DOHH2 (cell line): ENCODE data around the gene ADAMTS5.

Experiments
- H3F3A ChIP-seq: fragments of 200-600 bp; sonication (generic), shearing (Covaris generic); 2 replicates; pipeline ENCODE4 v1.6.0; 2016; ENCODE audit warnings: antibody characterized with exemption, mild to moderate bottlenecking; ENCODE audit not compliant: control insufficient read depth, insufficient read depth
- H3K27ac ChIP-seq: fragments of 200-600 bp; sonication (generic); 2 replicates; pipeline ENCODE4 v1.5.1; 2014; ENCODE audit warnings: low read depth, mild to moderate bottlenecking, low read length, moderate library complexity
- H3K27me3 ChIP-seq: fragments of 200-600 bp; sonication (generic); 2 replicates; pipeline ENCODE4 v1.6.1; 2014; ENCODE audit warnings: mild to moderate bottlenecking, low read length, mixed read lengths; ENCODE audit not compliant: control insufficient read depth
- H3K36me3 ChIP-seq: fragments of 200-600 bp; sonication (generic); 2 replicates; pipeline ENCODE4 v1.6.1; 2014; ENCODE audit warnings: mild to moderate bottlenecking, low read length, moderate library complexity, mixed read lengths; ENCODE audit not compliant: control insufficient read depth
- H3K4me1 ChIP-seq: fragments of 200-600 bp; sonication (generic); 2 replicates; pipeline ENCODE4 v1.6.1; 2014; ENCODE audit warnings: mild to moderate bottlenecking, low read length, mixed read lengths; ENCODE audit not compliant: control insufficient read depth
- H3K4me2 ChIP-seq: fragments of 200-600 bp; sonication (generic); 2 replicates; pipeline ENCODE4 v1.6.0; 2014; ENCODE audit warnings: mild to moderate bottlenecking, low read length, moderate library complexity
- H3K4me3 ChIP-seq: fragments of 200-600 bp; sonication (generic); 2 replicates; pipeline ENCODE4 v1.5.1; 2014; ENCODE audit warnings: mild to moderate bottlenecking, low read length, mixed read lengths
- H3K79me2 ChIP-seq: fragments of 200-600 bp; sonication (generic); 2 replicates; pipeline ENCODE4 v1.6.1; 2014; ENCODE audit warnings: mild to moderate bottlenecking, low read length, mixed read lengths; ENCODE audit not compliant: control insufficient read depth
- H3K9me2 ChIP-seq: fragments of 200-600 bp; sonication (generic); replicated peaks from 2 replicates; pipeline ENCODE4 v1.6.1; 2014; ENCODE audit warnings: mild to moderate bottlenecking, low read length, mixed read lengths; ENCODE audit not compliant: control insufficient read depth
- H3K9me3 ChIP-seq: fragments of 200-600 bp; sonication (generic); 2 replicates; pipeline ENCODE4 v1.6.1; 2014; ENCODE audit warnings: antibody characterized with exemption, low read length, mixed read lengths; ENCODE audit not compliant: control insufficient read depth, insufficient read depth
- H4K20me1 ChIP-seq: fragments of 200-600 bp; sonication (generic); 2 replicates; pipeline ENCODE4 v1.6.0; 2014; ENCODE audit warnings: low read depth, mild to moderate bottlenecking, antibody characterized with exemption, low read length, moderate library complexity; ENCODE audit not compliant: control insufficient read depth, insufficient read depth
- CTCF ChIP-seq: fragments of 200-600 bp; sonication (generic); IDR thresholded peaks from one replicate; pipeline ENCODE4 v1.5.1; 2014; ENCODE audit warnings: antibody characterized with exemption, mild to moderate bottlenecking, low read depth, low read length; ENCODE audit not compliant: poor library complexity, severe bottlenecking
- EZH2phosphoT487 ChIP-seq: fragments of 200-600 bp; sonication (generic); IDR thresholded peaks from 2 replicates; pipeline ENCODE4 v1.6.1; 2017; ENCODE audit warnings: borderline replicate concordance, mild to moderate bottlenecking, antibody characterized with exemption, low read length, moderate library complexity, mixed read lengths

The ADAMTS5 gene

DNA sequence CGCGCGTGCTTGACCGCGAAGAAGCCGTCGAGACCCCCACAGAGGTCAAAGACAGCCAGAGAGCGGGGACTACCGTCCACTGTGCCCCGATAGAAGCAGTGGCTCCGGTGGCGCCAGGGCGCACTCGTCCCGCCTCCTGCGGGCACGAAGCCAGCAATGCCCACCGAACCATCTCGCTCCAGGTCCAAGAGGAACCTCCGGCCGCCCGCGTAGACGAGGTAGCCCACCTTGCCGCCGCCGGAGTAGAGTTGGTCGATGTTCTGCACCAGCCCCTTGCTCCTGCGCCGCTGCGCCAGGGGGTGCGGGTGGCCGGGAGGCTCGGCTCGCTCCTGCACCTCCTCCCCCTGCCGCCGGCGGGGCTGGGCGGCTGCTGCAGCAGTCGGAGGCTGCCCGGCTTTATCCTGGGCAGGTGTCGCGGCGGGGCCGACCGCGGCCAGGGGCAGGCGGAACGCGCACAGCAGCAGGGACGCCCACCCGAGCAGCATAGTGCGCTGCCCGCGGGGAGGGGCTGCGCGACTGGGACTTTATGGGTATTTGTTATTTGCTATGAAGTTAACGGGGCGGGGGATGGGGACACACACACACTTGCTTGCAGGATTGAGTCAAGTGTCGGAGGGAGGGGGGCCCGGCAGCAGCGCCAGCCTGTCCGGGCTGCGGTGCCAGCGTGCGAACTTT is 844 bp downstream of the ADAMTS5 start:
- no peaks in the 10 kb centered on the region for H4K20me1 ChIP-seq
- no peaks in the 10 kb centered on the region for H3K36me3 ChIP-seq
- H3K79me2 ChIP-seq, result no peaks in the 10 kb centered on the region
- no peaks in the 10 kb centered on the region for H3K4me1 ChIP-seq
- no peak overlapping the region for H3K4me3 ChIP-seq
- peaks cover 7% of the 10 kb centered on the region; the same call in 1 of the 2 replicates for H3K9me3 ChIP-seq
- no peak overlapping the region for H3K27ac ChIP-seq
- H3K27me3 ChIP-seq, result no peaks in the 10 kb centered on the region
- TF ChIP-seq CTCF (no peak), EZH2phosphoT487 (no peak)
- H3F3A ChIP-seq, result no peaks in the 10 kb centered on the region
- no peaks in the 10 kb centered on the region for H3K9me2 ChIP-seq
- H3K4me2 ChIP-seq, result no peak overlapping the region

GRCh38 chr21:26965040-26965906 is 1.6 kb downstream of the ADAMTS5 start:
- H3K4me3 ChIP-seq, result no peak overlapping the region
- TF ChIP-seq CTCF, result no peak
- no peak for TF ChIP-seq EZH2phosphoT487
- no peaks in the 10 kb centered on the region for H3K9me2 ChIP-seq
- no peaks in the 10 kb centered on the region for H3K79me2 ChIP-seq
- H3F3A ChIP-seq, result no peaks in the 10 kb centered on the region
- H3K9me3 ChIP-seq, result peaks cover 7% of the 10 kb centered on the region; the same call in 1 of the 2 replicates
- no peaks in the 10 kb centered on the region for H3K36me3 ChIP-seq
- no peak overlapping the region for H3K4me2 ChIP-seq
- no peaks in the 10 kb centered on the region for H3K4me1 ChIP-seq
- H3K27me3 ChIP-seq, result no peaks in the 10 kb centered on the region
- H3K27ac ChIP-seq, result no peak overlapping the region
- no peaks in the 10 kb centered on the region for H4K20me1 ChIP-seq

- H3F3A ChIP-seq, result no peaks in the 10 kb centered on the region
- TF ChIP-seq CTCF (no peak), EZH2phosphoT487 (no peak)
- no peaks in the 10 kb centered on the region for H3K27me3 ChIP-seq
- H4K20me1 ChIP-seq, result no peaks in the 10 kb centered on the region
- no peaks in the 10 kb centered on the region for H3K9me2 ChIP-seq
- H3K9me3 ChIP-seq, result peaks cover 7% of the 10 kb centered on the region; the same call in 1 of the 2 replicates
- no peaks in the 10 kb centered on the region for H3K79me2 ChIP-seq
- no peaks in the 10 kb centered on the region for H3K4me1 ChIP-seq
- H3K27ac ChIP-seq, result no peak overlapping the region
- no peak overlapping the region for H3K4me2 ChIP-seq
- H3K36me3 ChIP-seq, result no peaks in the 10 kb centered on the region
- H3K4me3 ChIP-seq, result no peak overlapping the region
These were observed 2.6 kb downstream of the ADAMTS5 start for GRCh38 chr21:26964170-26964778.
